ENCODE measurements around the gene SPACA7.

SPACA7 gene

GRCh38 chr13:112469071-112469745 is 93.1 kb downstream of the SPACA7 start:
- no peak overlapping the region for H3K9ac ChIP-seq (ENCODE audit: low read length in 5 of 5)
- no peak overlapping the region for H3K27ac ChIP-seq (ENCODE audit: low read depth, low read length)
- H3K36me3 ChIP-seq (ENCODE audit: control insufficient read depth in 5 of 5, insufficient read depth in 5 of 5, low read length in 5 of 5): no peaks in the 10 kb centered on the region
- H3K27me3 ChIP-seq (ENCODE audit: control insufficient read depth in 5 of 5, insufficient read depth in 4 of 5, low read length in 5 of 5): peaks cover 0 to 5% (median 5%) of the 10 kb centered on the region in 5 donors
- peaks cover 0 to 7% (median 2%) of the 10 kb centered on the region in 5 donors for H3K4me1 ChIP-seq (ENCODE audit: control insufficient read depth in 5 of 5, insufficient read depth in 5 of 5, low read length in 5 of 5)
- H3K9me3 ChIP-seq (ENCODE audit: control insufficient read depth in 5 of 5, low read length in 5 of 5): peaks cover 0 to 2% (median 0%) of the 10 kb centered on the region in 5 donors
- no peak overlapping the region for H3K4me3 ChIP-seq (ENCODE audit: low read depth in 1 of 5, low read length in 5 of 5)

GRCh38 chr13:112473818-112474217 is 97.7 kb downstream of the SPACA7 start:
- H3K36me3 ChIP-seq (ENCODE audit: control insufficient read depth in 5 of 5, insufficient read depth in 5 of 5, low read length in 5 of 5): no peaks in the 10 kb centered on the region
- peaks cover 0 to 13% (median 8%) of the 10 kb centered on the region in 5 donors for H3K4me1 ChIP-seq (ENCODE audit: control insufficient read depth in 5 of 5, insufficient read depth in 5 of 5, low read length in 5 of 5)
- peaks cover 0 to 2% (median 0%) of the 10 kb centered on the region in 5 donors for H3K9me3 ChIP-seq (ENCODE audit: control insufficient read depth in 5 of 5, low read length in 5 of 5)
- H3K9ac ChIP-seq (ENCODE audit: low read length in 5 of 5): no peak overlapping the region
- no peak overlapping the region for H3K27ac ChIP-seq (ENCODE audit: low read depth, low read length)
- H3K27me3 ChIP-seq (ENCODE audit: control insufficient read depth in 5 of 5, insufficient read depth in 4 of 5, low read length in 5 of 5): no peaks in the 10 kb centered on the region
- H3K4me3 ChIP-seq (ENCODE audit: low read depth in 1 of 5, low read length in 5 of 5): no peak overlapping the region

- no peak overlapping the region for H3K27ac ChIP-seq (ENCODE audit: low read depth, low read length)
- no peak overlapping the region for H3K4me3 ChIP-seq (ENCODE audit: low read depth in 1 of 5, low read length in 5 of 5)
- H3K27me3 ChIP-seq (ENCODE audit: control insufficient read depth in 5 of 5, insufficient read depth in 4 of 5, low read length in 5 of 5): no peaks in the 10 kb centered on the region
- peaks cover 0 to 13% (median 8%) of the 10 kb centered on the region in 5 donors for H3K4me1 ChIP-seq (ENCODE audit: control insufficient read depth in 5 of 5, insufficient read depth in 5 of 5, low read length in 5 of 5)
- no peak overlapping the region for H3K9ac ChIP-seq (ENCODE audit: low read length in 5 of 5)
- no peaks in the 10 kb centered on the region for H3K36me3 ChIP-seq (ENCODE audit: control insufficient read depth in 5 of 5, insufficient read depth in 5 of 5, low read length in 5 of 5)
- peaks cover 0 to 4% (median 0%) of the 10 kb centered on the region in 5 donors for H3K9me3 ChIP-seq (ENCODE audit: control insufficient read depth in 5 of 5, low read length in 5 of 5)
Measured at GRCh38 chr13:112474869-112475268, 98.7 kb downstream of the SPACA7 start.

- Histone ChIP-seq H3K9me3 (ENCODE audit: control insufficient read depth in 5 of 5, low read length in 5 of 5) (peaks cover 0 to 4% (median 2%) of the 10 kb centered on the region in 5 donors), H3K4me3 (ENCODE audit: low read depth in 1 of 5, low read length in 5 of 5) (no peak overlapping the region), H3K36me3 (ENCODE audit: control insufficient read depth in 5 of 5, insufficient read depth in 5 of 5, low read length in 5 of 5) (no peaks in the 10 kb centered on the region), H3K27me3 (ENCODE audit: control insufficient read depth in 5 of 5, insufficient read depth in 4 of 5, low read length in 5 of 5) (no peaks in the 10 kb centered on the region), H3K27ac (ENCODE audit: low read depth, low read length) (no peak overlapping the region), H3K9ac (ENCODE audit: low read length in 5 of 5) (no peak overlapping the region), H3K4me1 (ENCODE audit: control insufficient read depth in 5 of 5, insufficient read depth in 5 of 5, low read length in 5 of 5) (peaks cover 0 to 13% (median 8%) of the 10 kb centered on the region in 5 donors)
Measured at GRCh38 chr13:112475889-112476288, 99.7 kb downstream of the SPACA7 start.

- H3K9ac ChIP-seq (ENCODE audit: low read length in 5 of 5): no peak overlapping the region
- no peaks in the 10 kb centered on the region for H3K36me3 ChIP-seq (ENCODE audit: control insufficient read depth in 5 of 5, insufficient read depth in 5 of 5, low read length in 5 of 5)
- no peak overlapping the region for H3K4me3 ChIP-seq (ENCODE audit: low read depth in 1 of 5, low read length in 5 of 5)
- no peaks in the 10 kb centered on the region for H3K27me3 ChIP-seq (ENCODE audit: control insufficient read depth in 5 of 5, insufficient read depth in 4 of 5, low read length in 5 of 5)
- H3K9me3 ChIP-seq (ENCODE audit: control insufficient read depth in 5 of 5, low read length in 5 of 5): peaks cover 0 to 5% (median 2%) of the 10 kb centered on the region in 5 donors
- no peak overlapping the region for H3K27ac ChIP-seq (ENCODE audit: low read depth, low read length)
- H3K4me1 ChIP-seq (ENCODE audit: control insufficient read depth in 5 of 5, insufficient read depth in 5 of 5, low read length in 5 of 5): peaks cover 0 to 13% (median 8%) of the 10 kb centered on the region in 5 donors
Measured at GRCh38 chr13:112477070-112477619, 101.0 kb downstream of the SPACA7 start.

- Histone ChIP-seq H3K4me3 (ENCODE audit: low read depth in 1 of 5, low read length in 5 of 5) (no peak overlapping the region), H3K9me3 (ENCODE audit: control insufficient read depth in 5 of 5, low read length in 5 of 5) (peaks cover 0 to 5% (median 2%) of the 10 kb centered on the region in 5 donors), H3K36me3 (ENCODE audit: control insufficient read depth in 5 of 5, insufficient read depth in 5 of 5, low read length in 5 of 5) (peaks cover 0 to 7% (median 5%) of the 10 kb centered on the region in 5 donors), H3K27me3 (ENCODE audit: control insufficient read depth in 5 of 5, insufficient read depth in 4 of 5, low read length in 5 of 5) (no peaks in the 10 kb centered on the region), H3K4me1 (ENCODE audit: control insufficient read depth in 5 of 5, insufficient read depth in 5 of 5, low read length in 5 of 5) (peaks cover 0 to 4% (median 4%) of the 10 kb centered on the region in 5 donors), H3K27ac (ENCODE audit: low read depth, low read length) (no peak overlapping the region), H3K9ac (ENCODE audit: low read length in 5 of 5) (no peak overlapping the region)
Measured at GRCh38 chr13:112479389-112479788, 103.2 kb downstream of the SPACA7 start.

- H3K9ac ChIP-seq (ENCODE audit: low read length in 5 of 5): no peak overlapping the region
Measured at GRCh38 chr13:112481458-112481857, 105.3 kb downstream of the SPACA7 start.

GRCh38 chr13:112483299-112483698 is 107.1 kb downstream of the SPACA7 start:
- H3K9ac ChIP-seq (ENCODE audit: low read length in 5 of 5): no peak overlapping the region
- H3K4me1 ChIP-seq (ENCODE audit: control insufficient read depth in 5 of 5, insufficient read depth in 5 of 5, low read length in 5 of 5): no peaks in the 10 kb centered on the region
- H3K4me3 ChIP-seq (ENCODE audit: low read depth in 1 of 5, low read length in 5 of 5): no peak overlapping the region
- H3K27ac ChIP-seq (ENCODE audit: low read depth, low read length): no peak overlapping the region
- peaks cover 11 to 28% (median 12%) of the 10 kb centered on the region in 5 donors for H3K36me3 ChIP-seq (ENCODE audit: control insufficient read depth in 5 of 5, insufficient read depth in 5 of 5, low read length in 5 of 5)
- peaks cover 0 to 5% (median 2%) of the 10 kb centered on the region in 5 donors for H3K9me3 ChIP-seq (ENCODE audit: control insufficient read depth in 5 of 5, low read length in 5 of 5)
- no peaks in the 10 kb centered on the region for H3K27me3 ChIP-seq (ENCODE audit: control insufficient read depth in 5 of 5, insufficient read depth in 4 of 5, low read length in 5 of 5)

More at GRCh38 chr13:112481458-112481857, 105.3 kb downstream of the SPACA7 start:
- Histone ChIP-seq H3K9me3 (ENCODE audit: control insufficient read depth in 5 of 5, low read length in 5 of 5) (peaks cover 0 to 5% (median 2%) of the 10 kb centered on the region in 5 donors), H3K36me3 (ENCODE audit: control insufficient read depth in 5 of 5, insufficient read depth in 5 of 5, low read length in 5 of 5) (peaks cover 3 to 17% (median 11%) of the 10 kb centered on the region in 5 donors), H3K4me1 (ENCODE audit: control insufficient read depth in 5 of 5, insufficient read depth in 5 of 5, low read length in 5 of 5) (no peaks in the 10 kb centered on the region), H3K27me3 (ENCODE audit: control insufficient read depth in 5 of 5, insufficient read depth in 4 of 5, low read length in 5 of 5) (no peaks in the 10 kb centered on the region), H3K27ac (ENCODE audit: low read depth, low read length) (no peak overlapping the region), H3K4me3 (ENCODE audit: low read depth in 1 of 5, low read length in 5 of 5) (no peak overlapping the region)

All from subcutaneous abdominal adipose tissue (tissue), 5 donors.